ENCODE data around the gene KIAA0513. TPM values are rescaled to one million over a fixed set of nuclear protein-coding genes. Genes with fewer than 3 reads are reported as not detected.

KIAA0513 gene
- total RNA-seq, 1 experiment from 2014 or later = 6.6 TPM

DNA sequence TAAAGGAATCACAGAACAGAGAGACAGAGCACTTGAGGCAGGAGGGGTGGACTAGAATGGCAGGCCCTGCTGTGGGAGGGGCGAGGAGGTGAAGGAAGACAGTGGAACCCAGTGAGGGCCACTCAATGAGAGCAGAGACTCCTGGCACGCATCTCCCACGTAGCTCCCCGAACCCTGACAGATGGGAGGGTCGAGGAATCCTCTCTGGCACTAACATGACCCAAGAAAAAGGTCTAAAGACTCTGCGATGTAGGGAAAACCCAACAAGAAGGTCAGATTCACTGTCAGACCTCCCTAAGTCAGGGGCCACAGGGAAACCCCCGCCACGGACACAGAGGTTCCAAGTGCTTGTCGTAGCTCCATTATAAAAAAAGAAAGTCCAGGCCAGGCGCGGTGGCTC is 31.2 kb upstream of the KIAA0513 start:
- Histone ChIP-seq H3K27ac (ENCODE audit: low read depth, low read length) (no peak overlapping the region), H3K4me1 (ENCODE audit: control insufficient read depth in 1 of 2, insufficient read depth in 2 of 2, low read length in 2 of 2) (peaks cover 33 to 37% of the 10 kb centered on the region in 2 experiments), H3K4me3 (replicated peaks in 1 of 2; ENCODE audit: low read depth in 1 of 2, low read length in 2 of 2) (no peak overlapping the region), H2AFZ (ENCODE audit: low read depth, low read length, poor library complexity, severe bottlenecking) (no peak overlapping the region), H3K79me2 (ENCODE audit: insufficient read depth, low read length) (peaks cover 79% of the 10 kb centered on the region), H3K27me3 (ENCODE audit: insufficient read depth, low read length) (no peaks in the 10 kb centered on the region), H3K9me3 (ENCODE audit: control insufficient read depth in 1 of 2, insufficient read depth in 1 of 2, low read depth in 1 of 2, low read length in 2 of 2) (no peaks in the 10 kb centered on the region), H4K20me1 (ENCODE audit: insufficient read depth) (no peaks in the 10 kb centered on the region), H3K4me2 (ENCODE audit: low read length) (no peak overlapping the region), H3K36me3 (ENCODE audit: control insufficient read depth in 1 of 2, insufficient read depth in 2 of 2, low read length in 2 of 2) (peaks cover 14 to 22% of the 10 kb centered on the region in 2 experiments), H3K9me2 (ENCODE audit: insufficient read depth) (no peaks in the 10 kb centered on the region), H3K9ac (ENCODE audit: low read length) (no peak overlapping the region)
- ChIA-PET CTCF (interaction anchor here (0.8 kb wide), 1 partner anchor 90 kb away, joined by 3 read pairs; no protein-coding TSS in a partner anchor), POLR2A (interaction anchor here (1.0 kb wide), 1 partner anchor 31 kb away, joined by 3 read pairs; no protein-coding TSS in a partner anchor), RAD21 (ENCODE audit: low non-redundant PET in 1 of 2, low total read pairs in 2 of 2, uncharacterized antibody in 2 of 2, unreplicated experiment in 2 of 2) (no interaction called here)
- BruUV-seq (replicated peaks) = no TSS peak
- DNase-seq (ENCODE audit: low read depth, low spot score) = no peak
- intact Hi-C loops (cut with micrococcal nuclease) = no loop called here
- no peak for ATAC-seq
- TF ChIP-seq, protein P1, sequence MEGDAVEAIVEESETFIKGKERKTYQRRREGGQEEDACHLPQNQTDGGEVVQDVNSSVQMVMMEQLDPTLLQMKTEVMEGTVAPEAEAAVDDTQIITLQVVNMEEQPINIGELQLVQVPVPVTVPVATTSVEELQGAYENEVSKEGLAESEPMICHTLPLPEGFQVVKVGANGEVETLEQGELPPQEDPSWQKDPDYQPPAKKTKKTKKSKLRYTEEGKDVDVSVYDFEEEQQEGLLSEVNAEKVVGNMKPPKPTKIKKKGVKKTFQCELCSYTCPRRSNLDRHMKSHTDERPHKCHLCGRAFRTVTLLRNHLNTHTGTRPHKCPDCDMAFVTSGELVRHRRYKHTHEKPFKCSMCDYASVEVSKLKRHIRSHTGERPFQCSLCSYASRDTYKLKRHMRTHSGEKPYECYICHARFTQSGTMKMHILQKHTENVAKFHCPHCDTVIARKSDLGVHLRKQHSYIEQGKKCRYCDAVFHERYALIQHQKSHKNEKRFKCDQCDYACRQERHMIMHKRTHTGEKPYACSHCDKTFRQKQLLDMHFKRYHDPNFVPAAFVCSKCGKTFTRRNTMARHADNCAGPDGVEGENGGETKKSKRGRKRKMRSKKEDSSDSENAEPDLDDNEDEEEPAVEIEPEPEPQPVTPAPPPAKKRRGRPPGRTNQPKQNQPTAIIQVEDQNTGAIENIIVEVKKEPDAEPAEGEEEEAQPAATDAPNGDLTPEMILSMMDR (IDR thresholded peaks at IDR 0.05 in 2 of 3, conservative IDR thresholded peaks at IDR 0.05 in 1 of 3; ENCODE audit: borderline replicate concordance in 1 of 3, insufficient read depth in 1 of 3, low read depth in 2 of 3, low read length in 2 of 3) = no peak
- TF ChIP-seq SRF (IDR thresholded peaks at IDR 0.05; ENCODE audit: low read depth) (no peak), EZH2phosphoT487 (IDR thresholded peaks at IDR 0.05; ENCODE audit: borderline replicate concordance) (no peak), JUND (IDR thresholded peaks at IDR 0.05) (no peak), ELF1 (IDR thresholded peaks at IDR 0.05; ENCODE audit: borderline replicate concordance, low read depth) (no peak), TCF7L2 (IDR thresholded peaks at IDR 0.05; ENCODE audit: borderline replicate concordance, extremely low read depth, insufficient read depth, insufficient read length) (no peak)
- TF ChIP-seq, protein P2, sequence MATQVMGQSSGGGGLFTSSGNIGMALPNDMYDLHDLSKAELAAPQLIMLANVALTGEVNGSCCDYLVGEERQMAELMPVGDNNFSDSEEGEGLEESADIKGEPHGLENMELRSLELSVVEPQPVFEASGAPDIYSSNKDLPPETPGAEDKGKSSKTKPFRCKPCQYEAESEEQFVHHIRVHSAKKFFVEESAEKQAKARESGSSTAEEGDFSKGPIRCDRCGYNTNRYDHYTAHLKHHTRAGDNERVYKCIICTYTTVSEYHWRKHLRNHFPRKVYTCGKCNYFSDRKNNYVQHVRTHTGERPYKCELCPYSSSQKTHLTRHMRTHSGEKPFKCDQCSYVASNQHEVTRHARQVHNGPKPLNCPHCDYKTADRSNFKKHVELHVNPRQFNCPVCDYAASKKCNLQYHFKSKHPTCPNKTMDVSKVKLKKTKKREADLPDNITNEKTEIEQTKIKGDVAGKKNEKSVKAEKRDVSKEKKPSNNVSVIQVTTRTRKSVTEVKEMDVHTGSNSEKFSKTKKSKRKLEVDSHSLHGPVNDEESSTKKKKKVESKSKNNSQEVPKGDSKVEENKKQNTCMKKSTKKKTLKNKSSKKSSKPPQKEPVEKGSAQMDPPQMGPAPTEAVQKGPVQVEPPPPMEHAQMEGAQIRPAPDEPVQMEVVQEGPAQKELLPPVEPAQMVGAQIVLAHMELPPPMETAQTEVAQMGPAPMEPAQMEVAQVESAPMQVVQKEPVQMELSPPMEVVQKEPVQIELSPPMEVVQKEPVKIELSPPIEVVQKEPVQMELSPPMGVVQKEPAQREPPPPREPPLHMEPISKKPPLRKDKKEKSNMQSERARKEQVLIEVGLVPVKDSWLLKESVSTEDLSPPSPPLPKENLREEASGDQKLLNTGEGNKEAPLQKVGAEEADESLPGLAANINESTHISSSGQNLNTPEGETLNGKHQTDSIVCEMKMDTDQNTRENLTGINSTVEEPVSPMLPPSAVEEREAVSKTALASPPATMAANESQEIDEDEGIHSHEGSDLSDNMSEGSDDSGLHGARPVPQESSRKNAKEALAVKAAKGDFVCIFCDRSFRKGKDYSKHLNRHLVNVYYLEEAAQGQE (IDR thresholded peaks at IDR 0.05; ENCODE audit: low read depth) = no peak
- TF ChIP-seq, protein P3, sequence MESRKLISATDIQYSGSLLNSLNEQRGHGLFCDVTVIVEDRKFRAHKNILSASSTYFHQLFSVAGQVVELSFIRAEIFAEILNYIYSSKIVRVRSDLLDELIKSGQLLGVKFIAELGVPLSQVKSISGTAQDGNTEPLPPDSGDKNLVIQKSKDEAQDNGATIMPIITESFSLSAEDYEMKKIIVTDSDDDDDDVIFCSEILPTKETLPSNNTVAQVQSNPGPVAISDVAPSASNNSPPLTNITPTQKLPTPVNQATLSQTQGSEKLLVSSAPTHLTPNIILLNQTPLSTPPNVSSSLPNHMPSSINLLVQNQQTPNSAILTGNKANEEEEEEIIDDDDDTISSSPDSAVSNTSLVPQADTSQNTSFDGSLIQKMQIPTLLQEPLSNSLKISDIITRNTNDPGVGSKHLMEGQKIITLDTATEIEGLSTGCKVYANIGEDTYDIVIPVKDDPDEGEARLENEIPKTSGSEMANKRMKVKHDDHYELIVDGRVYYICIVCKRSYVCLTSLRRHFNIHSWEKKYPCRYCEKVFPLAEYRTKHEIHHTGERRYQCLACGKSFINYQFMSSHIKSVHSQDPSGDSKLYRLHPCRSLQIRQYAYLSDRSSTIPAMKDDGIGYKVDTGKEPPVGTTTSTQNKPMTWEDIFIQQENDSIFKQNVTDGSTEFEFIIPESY (IDR thresholded peaks at IDR 0.05; ENCODE audit: extremely low read depth, insufficient replicate concordance, low read length) = no peak
- TF ChIP-seq, protein P4, sequence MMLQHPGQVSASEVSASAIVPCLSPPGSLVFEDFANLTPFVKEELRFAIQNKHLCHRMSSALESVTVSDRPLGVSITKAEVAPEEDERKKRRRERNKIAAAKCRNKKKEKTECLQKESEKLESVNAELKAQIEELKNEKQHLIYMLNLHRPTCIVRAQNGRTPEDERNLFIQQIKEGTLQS (IDR thresholded peaks at IDR 0.05) = no peak
- TF ChIP-seq, protein P5, sequence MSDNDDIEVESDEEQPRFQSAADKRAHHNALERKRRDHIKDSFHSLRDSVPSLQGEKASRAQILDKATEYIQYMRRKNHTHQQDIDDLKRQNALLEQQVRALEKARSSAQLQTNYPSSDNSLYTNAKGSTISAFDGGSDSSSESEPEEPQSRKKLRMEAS (IDR thresholded peaks at IDR 0.05) = no peak
